Keratinocyte (primary cell): ENCODE results near the gene CD72.
"Not testable (repeated sequence)": the region's sequence is repeated elsewhere in the genome, so short reads cannot be mapped to it uniquely, and the experiment has no call there.

Experiments used
- EZH2 ChIP-seq: IDR thresholded peaks from one replicate; pipeline ENCODE4 v1.6.1; 2012; ENCODE audit warnings: inconsistent platforms, mild to moderate bottlenecking, low read length, moderate library complexity
- TF ChIP-seq, protein P1 (sequence below), 3 experiments: IDR thresholded peaks in 1 of 3; conservative IDR thresholded peaks in 1 of 3; optimal IDR thresholded peaks in 1 of 3; 2 replicates in 2 of 3; 3 replicates in 1 of 3; pipeline versions ENCODE3 to v1.5.1; 2011; ENCODE audit warnings: low read length in 3 of 3, mild to moderate bottlenecking in 3 of 3, moderate library complexity in 2 of 3, control low read depth in 1 of 3, inconsistent platforms in 1 of 3; ENCODE audit not compliant: insufficient read depth in 2 of 3; ENCODE audit errors: extremely low read depth in 1 of 3

DNA sequence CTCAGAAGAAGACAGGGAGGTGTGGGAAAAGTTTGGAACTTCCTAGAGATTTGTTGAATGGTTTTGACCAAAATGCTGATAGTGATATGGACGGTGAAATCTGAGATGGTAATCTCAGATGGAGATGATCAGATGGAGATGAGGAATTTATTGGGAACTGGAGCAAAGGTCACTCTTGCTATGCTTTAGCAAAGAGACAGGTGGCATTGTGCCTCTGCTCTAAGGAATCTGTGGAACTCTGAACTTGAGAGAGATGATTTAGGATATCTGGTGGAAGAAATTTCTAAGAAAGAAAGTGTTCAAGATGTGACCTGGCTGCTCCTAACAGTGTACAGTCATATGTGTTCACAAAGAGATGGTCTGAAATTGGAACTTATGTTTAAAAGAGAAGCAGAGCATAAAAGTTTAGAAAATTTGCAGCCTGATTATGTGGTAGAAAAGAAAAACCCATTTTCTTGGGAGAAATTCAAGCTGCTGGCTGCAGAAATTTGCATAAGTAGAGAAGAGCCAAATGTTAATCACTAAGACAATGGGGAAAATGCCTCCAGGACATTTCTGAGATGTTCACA lies 38.5 kb downstream of the CD72 start:
- TF ChIP-seq, protein P1, sequence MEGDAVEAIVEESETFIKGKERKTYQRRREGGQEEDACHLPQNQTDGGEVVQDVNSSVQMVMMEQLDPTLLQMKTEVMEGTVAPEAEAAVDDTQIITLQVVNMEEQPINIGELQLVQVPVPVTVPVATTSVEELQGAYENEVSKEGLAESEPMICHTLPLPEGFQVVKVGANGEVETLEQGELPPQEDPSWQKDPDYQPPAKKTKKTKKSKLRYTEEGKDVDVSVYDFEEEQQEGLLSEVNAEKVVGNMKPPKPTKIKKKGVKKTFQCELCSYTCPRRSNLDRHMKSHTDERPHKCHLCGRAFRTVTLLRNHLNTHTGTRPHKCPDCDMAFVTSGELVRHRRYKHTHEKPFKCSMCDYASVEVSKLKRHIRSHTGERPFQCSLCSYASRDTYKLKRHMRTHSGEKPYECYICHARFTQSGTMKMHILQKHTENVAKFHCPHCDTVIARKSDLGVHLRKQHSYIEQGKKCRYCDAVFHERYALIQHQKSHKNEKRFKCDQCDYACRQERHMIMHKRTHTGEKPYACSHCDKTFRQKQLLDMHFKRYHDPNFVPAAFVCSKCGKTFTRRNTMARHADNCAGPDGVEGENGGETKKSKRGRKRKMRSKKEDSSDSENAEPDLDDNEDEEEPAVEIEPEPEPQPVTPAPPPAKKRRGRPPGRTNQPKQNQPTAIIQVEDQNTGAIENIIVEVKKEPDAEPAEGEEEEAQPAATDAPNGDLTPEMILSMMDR (optimal IDR thresholded peaks at IDR 0.05 in 1 of 3, IDR thresholded peaks at IDR 0.05 in 1 of 3, conservative IDR thresholded peaks at IDR 0.05 in 1 of 3; ENCODE audit: extremely low read depth in 1 of 3, insufficient read depth in 2 of 3, low read length in 3 of 3), result not testable (repeated sequence)
- TF ChIP-seq EZH2, result not testable (repeated sequence)
